GM18505 (cell line): ENCODE measurements around the gene ZNF76.

ENCODE experiments used
- ATAC-seq: cut with Tn5 transposase; IDR thresholded peaks from one replicate; pipeline ENCODE4 v1.9.1; 2021; ENCODE audit not compliant: unreplicated experiment
- POLR2A ChIP-seq: IDR thresholded peaks from 4 replicates; pipeline ENCODE4 v1.6.1; 2011; ENCODE audit warnings: borderline replicate concordance; ENCODE audit not compliant: insufficient read depth, insufficient read length; ENCODE audit errors: extremely low read depth

ZNF76 gene

GRCh38 chr6:35291491-35291890 lies 32.0 kb downstream of the ZNF76 start:
- no peak for TF ChIP-seq POLR2A
- ATAC-seq = no peak

- no peak for TF ChIP-seq POLR2A
- no peak for ATAC-seq
These were observed 33.0 kb downstream of the ZNF76 start for GRCh38 chr6:35292494-35292893.

- TF ChIP-seq POLR2A = no peak
- ATAC-seq = no peak
These were observed 34.1 kb downstream of the ZNF76 start for GRCh38 chr6:35293681-35294080.

GRCh38 chr6:35294308-35294945 lies 34.9 kb downstream of the ZNF76 start:
- no peak for ATAC-seq
- no peak for TF ChIP-seq POLR2A

- ATAC-seq = no peak
- TF ChIP-seq POLR2A = no peak
These were observed 35.5 kb downstream of the ZNF76 start for GRCh38 chr6:35295036-35295435.

GRCh38 chr6:35295521-35296315 lies 36.2 kb downstream of the ZNF76 start:
- ATAC-seq = no peak
- TF ChIP-seq POLR2A = no peak

GRCh38 chr6:35296931-35297600 lies 37.5 kb downstream of the ZNF76 start:
- TF ChIP-seq POLR2A = no peak
- no peak for ATAC-seq

- TF ChIP-seq POLR2A = peak; percentile 82
- ATAC-seq = peak; percentile 66
These were observed 38.3 kb downstream of the ZNF76 start, which contains the start of gene DEF6 for GRCh38 chr6:35297601-35298481. Gene DEF6, plus strand, starts transcription at chr6:35297818. Its CDS starts 39 bp downstream, at chr6:35297857.

GRCh38 chr6:35298625-35299140 lies 39.1 kb downstream of the ZNF76 start:
- no peak for ATAC-seq
- no peak for TF ChIP-seq POLR2A

- ATAC-seq = no peak
- no peak for TF ChIP-seq POLR2A
These were observed 40.1 kb downstream of the ZNF76 start for GRCh38 chr6:35299674-35300073.

- no peak for ATAC-seq
- TF ChIP-seq POLR2A = no peak
These were observed 41.3 kb downstream of the ZNF76 start for GRCh38 chr6:35300848-35301247.

- peak; percentile 72 for TF ChIP-seq POLR2A
- ATAC-seq = peak; percentile 58
These were observed 43.2 kb downstream of the ZNF76 start for GRCh38 chr6:35302604-35303241.
